Upper lobe of right lung (tissue), 1 donor: ENCODE measurements around the gene ZCCHC17. TPM values are rescaled to one million over a fixed set of nuclear protein-coding genes. Genes with fewer than 3 reads are reported as not detected.

Experiments
- ATAC-seq: fragments of 200-7000 bp; cut with Tn5 transposase; one replicate; pipeline ENCODE4 v1.9.1; 2020; ENCODE audit warnings: mild to moderate bottlenecking, moderate library complexity
- DNase-seq: peaks from one replicate; pipeline ENCODE4 v3.0.0-alpha.2; 2020
- H3K27ac ChIP-seq: fragments of 200-600 bp; one replicate; pipeline ENCODE4 v1.8.0; 2022
- H3K27me3 ChIP-seq: fragments of 200-600 bp; one replicate; pipeline ENCODE4 v1.8.0; 2022; ENCODE audit warnings: mild to moderate bottlenecking
- H3K36me3 ChIP-seq: fragments of 200-600 bp; one replicate; pipeline ENCODE4 v1.8.0; 2022
- H3K4me1 ChIP-seq: fragments of 200-600 bp; one replicate; pipeline ENCODE4 v1.8.0; 2022
- H3K4me3 ChIP-seq: fragments of 200-600 bp; one replicate; pipeline ENCODE4 v1.8.0; 2022; ENCODE audit warnings: mild to moderate bottlenecking
- H3K9me3 ChIP-seq: fragments of 200-600 bp; one replicate; pipeline ENCODE4 v1.8.0; 2022
- CTCF ChIP-seq: fragments of 200-600 bp; IDR thresholded peaks from one replicate; pipeline ENCODE4 v1.8.0; 2022; ENCODE audit warnings: antibody characterized with exemption
- intact Hi-C: fragments of 100-400 bp; cut with DNase I; formaldehyde crosslinking; loops from one replicate; pipeline ENCODE4 v1.11.0; 2022
- total RNA-seq: library from RNA; stranded (reverse); fragmentation: NEBNext Ultra II Directional; extraction: Animal tissue kit (Norgen Biotek cat#: 25700); gene quantifications from one replicate; pipeline ENCODE4 v1.2.1, GENCODE V29; 2021
- donor health status: DM: no; HTN: yes; CAD: no; lungs with severe emphysema.

The ZCCHC17 gene
- total RNA-seq, 1 donor from 2014 or later, result 16.0 TPM

DNA sequence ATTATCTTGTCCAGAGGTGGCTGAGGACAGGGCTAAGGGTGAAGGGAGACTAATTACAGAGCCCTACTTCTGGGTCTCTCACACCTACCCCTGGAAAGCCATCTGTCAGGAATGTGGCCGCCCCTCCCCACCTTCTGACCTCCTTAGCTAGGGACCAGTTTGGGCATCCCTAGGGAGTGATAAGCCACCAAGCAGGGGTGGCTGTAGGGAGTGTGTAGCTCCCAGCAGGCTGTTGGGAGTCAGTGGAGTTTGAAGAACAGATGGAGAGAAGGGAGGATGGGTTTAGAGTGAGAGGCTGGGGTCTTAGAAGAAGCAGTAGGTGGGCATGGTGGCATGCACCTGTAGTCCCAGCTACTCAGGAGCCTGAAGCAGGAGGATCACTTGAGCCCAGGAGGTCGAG lies 115.4 kb downstream of the ZCCHC17 start:
- intact Hi-C loops, result no loop called here
- Histone ChIP-seq H3K4me1 (peaks cover 14% of the 10 kb centered on the region), H3K4me3 (no peak overlapping the region), H3K27ac (no peak overlapping the region), H3K9me3 (no peaks in the 10 kb centered on the region), H3K36me3 (no peaks in the 10 kb centered on the region), H3K27me3 (peaks cover 13% of the 10 kb centered on the region)
- DNase-seq, result no peak
- no peak for TF ChIP-seq CTCF
- ATAC-seq, result no peak

DNA sequence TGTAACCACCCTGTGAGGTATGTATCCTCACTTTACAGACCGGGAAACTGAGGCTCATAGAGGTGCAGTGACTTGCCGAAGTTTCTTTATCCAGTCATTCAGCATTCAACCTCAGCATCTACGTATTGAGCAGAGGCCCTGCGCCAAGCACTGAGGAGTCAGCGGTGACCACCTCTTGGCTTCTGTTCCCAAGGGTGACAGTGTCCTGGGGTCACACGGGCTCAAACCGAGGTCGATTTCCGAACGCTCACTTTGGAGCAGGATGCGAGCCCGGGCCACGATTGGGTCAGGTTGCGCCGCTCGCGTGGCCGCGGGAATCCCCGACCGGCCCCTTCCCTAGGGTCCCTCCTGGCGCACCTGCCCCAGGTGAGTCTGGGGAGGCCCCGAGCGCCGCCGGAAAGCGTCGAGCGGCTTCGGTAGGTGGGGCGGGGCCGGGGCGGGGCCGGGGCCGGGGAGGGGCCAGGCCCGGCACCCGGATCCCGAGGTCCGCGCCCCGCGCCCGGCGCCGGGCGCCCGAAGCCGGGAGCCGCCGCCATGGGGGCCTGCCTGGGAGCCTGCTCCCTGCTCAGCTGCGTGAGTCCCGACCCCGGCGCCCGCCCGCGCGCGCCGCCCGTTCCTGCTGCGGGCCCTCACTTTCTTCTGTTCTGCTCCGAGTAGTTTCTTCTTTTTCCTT lies 116.0 kb downstream of the ZCCHC17 start, which contains the start of gene SERINC2:
SERINC2 (plus strand) TSS at position 482 of the 673 bp plus-strand sequence; CDS start at position 535, 53 bp downstream.
- peaks cover 14% of the 10 kb centered on the region for H3K4me1 ChIP-seq
- peak; percentile 90 for ATAC-seq
- no peaks in the 10 kb centered on the region for H3K36me3 ChIP-seq
- peaks cover 13% of the 10 kb centered on the region for H3K27me3 ChIP-seq
- no peaks in the 10 kb centered on the region for H3K9me3 ChIP-seq
- peak within 1 kb of the TSS; percentile 83 for H3K27ac ChIP-seq
- TF ChIP-seq CTCF, result no peak
- peak; percentile 81 for DNase-seq
- intact Hi-C loops, result no loop called here
- H3K4me3 ChIP-seq, result peak within 1 kb of the TSS; percentile 82

DNA sequence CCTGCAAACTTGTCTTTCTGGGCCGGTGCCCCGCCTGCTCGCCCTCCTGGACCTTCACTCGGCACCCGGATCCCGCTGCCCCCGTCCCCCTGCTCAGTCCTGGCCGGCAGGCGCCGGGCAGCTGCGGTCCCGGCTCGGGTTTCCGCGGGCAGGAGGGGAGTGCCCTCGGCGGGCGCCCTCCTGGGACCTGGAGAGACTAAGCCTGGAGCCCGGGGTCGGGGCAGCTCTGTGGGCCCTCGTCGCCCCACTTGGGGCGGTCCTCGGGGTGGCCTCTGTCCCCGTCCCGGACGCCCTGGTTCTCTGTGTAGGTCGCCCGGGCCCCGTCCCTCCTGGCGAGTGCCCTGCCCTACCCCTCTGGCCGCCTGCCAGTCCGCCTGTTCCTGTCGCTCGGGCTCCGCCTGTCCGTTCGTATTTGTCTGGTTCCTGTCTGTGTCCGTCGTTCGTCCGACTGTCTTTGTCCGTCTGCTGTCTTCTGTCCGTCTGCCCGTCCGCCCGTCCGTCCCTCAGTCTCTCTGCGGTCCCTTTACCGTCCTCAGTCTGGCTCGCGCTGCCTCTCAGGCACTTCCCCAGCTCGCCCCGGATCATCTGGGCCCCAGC lies 116.7 kb downstream of the ZCCHC17 start:
- ATAC-seq (peak; percentile 80), DNase-seq (peak; percentile 93)
- intact Hi-C loops, result no loop called here
- H3K27me3 ChIP-seq, result peaks cover 13% of the 10 kb centered on the region
- H3K36me3 ChIP-seq, result no peaks in the 10 kb centered on the region
- H3K4me3 ChIP-seq, result peak overlapping the region; percentile 82
- TF ChIP-seq CTCF, result no peak
- peaks cover 14% of the 10 kb centered on the region for H3K4me1 ChIP-seq
- no peaks in the 10 kb centered on the region for H3K9me3 ChIP-seq
- peak overlapping the region; percentile 83 for H3K27ac ChIP-seq

Other genes with a start within 250 kb of the ZCCHC17 start
- 117 TPM for gene PUM1, start 231.3 kb upstream of the ZCCHC17 start, total RNA-seq
- gene NKAIN1, start 57.1 kb upstream of the ZCCHC17 start, total RNA-seq, result not detected
- gene SNRNP40, start 244 bp upstream of the ZCCHC17 start, total RNA-seq, result 35.2 TPM
- 63.6 TPM for gene FABP3, start 76.0 kb downstream of the ZCCHC17 start, total RNA-seq
- 40.6 TPM for gene SERINC2, start 116.2 kb downstream of the ZCCHC17 start, total RNA-seq